Psoas muscle (tissue), 8 donors: Measurements from ENCODE around the gene SAT2. TPM values are rescaled to one million over a fixed set of nuclear protein-coding genes. Genes with fewer than 3 reads are reported as not detected.

Experiments
- ATAC-seq, 4 donors: fragments of 200-7000 bp; cut with Tn5 transposase; one replicate each; pipeline ENCODE4 v1.9.1; 2020; ENCODE audit warnings: moderate library complexity in 3 of 4, mild to moderate bottlenecking in 2 of 4
- DNase-seq, 2 donors: peaks; one replicate each; pipeline ENCODE4 v3.0.0-alpha.2; 2020
- H3K27ac ChIP-seq: fragments of 200-600 bp; one replicate; pipeline ENCODE4 v1.8.0; 2022
- H3K27me3 ChIP-seq, 3 donors: fragments of 200-600 bp in 1 of 3; one replicate each; pipeline versions ENCODE4 v1.6.1 to v1.8.0; 2013 to 2022; ENCODE audit warnings: low read length in 2 of 3, mild to moderate bottlenecking in 2 of 3, moderate library complexity in 1 of 3; ENCODE audit not compliant: insufficient read depth in 3 of 3
- H3K36me3 ChIP-seq, 2 donors: fragments of 200-600 bp in 1 of 2; one replicate each; pipeline versions ENCODE4 v1.6.1 to v1.8.0; 2013 to 2022; ENCODE audit warnings: low read depth in 1 of 2, mild to moderate bottlenecking in 1 of 2, moderate library complexity in 1 of 2; ENCODE audit not compliant: insufficient read depth in 1 of 2
- H3K4me1 ChIP-seq: fragments of 200-600 bp; one replicate; pipeline ENCODE4 v1.8.0; 2022
- H3K4me3 ChIP-seq: fragments of 200-600 bp; one replicate; pipeline ENCODE4 v1.8.0; 2022; ENCODE audit warnings: mild to moderate bottlenecking
- H3K9me3 ChIP-seq: fragments of 200-600 bp; one replicate; pipeline ENCODE4 v1.8.0; 2022
- WGBS, 3 donors: extraction: QIAGEN DNeasy Blood & Tissue Kit; methylation state at CpG; one replicate each; pipeline versions ENCODE4 v1.1.6 to v1.1.7; 2013; 5-methylcytosine and 5-hydroxymethylcytosine counted together
- intact Hi-C, 2 donors: fragments of 100-400 bp; cut with DNase I; formaldehyde crosslinking; loops; one replicate each; pipeline versions ENCODE4 v1.11.0 to v1.14.2; 2022
- polyA plus RNA-seq, 3 donors: library from polyadenylated mRNA; stranded (reverse); fragments of 200-250 nt; gene quantifications; one replicate each; pipeline ENCODE4 v1.2.3, GENCODE V29; 2013
- total RNA-seq, 4 donors: library from RNA; stranded (reverse); fragmentation: NEBNext Ultra II Directional in 2 of 4; extraction: Animal tissue kit (Norgen Biotek cat#: 25700) in 2 of 4; gene quantifications; one replicate each; pipeline versions ENCODE4 v1.2.1 to v1.2.4, GENCODE V29; 2021 to 2023
- TF ChIP-seq, protein P1 (sequence below): fragments of 200-600 bp; IDR thresholded peaks from one replicate; pipeline ENCODE4 v1.8.0; 2022; ENCODE audit warnings: antibody characterized with exemption
- donor health status: healthy with polysubstance abuse.
- donor health status: DM: no; HTN: no; CAD: no; lungs with moderate emphysema.
- donor health status: Bipolar disorder and iron deficiency.
- donor health status: healthy.
- donor health status: DM: yes; HTN: yes; CAD: no.
- donor health status: DM: no; HTN: no; CAD: no.
- donor health status: DM: no; HTN: no; CAD: no.
- donor health status: DM: yes; HTN: yes; CAD: no.

The SAT2 gene
- total and polyA plus RNA-seq, 7 donors: 60.7 to 112 (median 70.4) TPM

DNA sequence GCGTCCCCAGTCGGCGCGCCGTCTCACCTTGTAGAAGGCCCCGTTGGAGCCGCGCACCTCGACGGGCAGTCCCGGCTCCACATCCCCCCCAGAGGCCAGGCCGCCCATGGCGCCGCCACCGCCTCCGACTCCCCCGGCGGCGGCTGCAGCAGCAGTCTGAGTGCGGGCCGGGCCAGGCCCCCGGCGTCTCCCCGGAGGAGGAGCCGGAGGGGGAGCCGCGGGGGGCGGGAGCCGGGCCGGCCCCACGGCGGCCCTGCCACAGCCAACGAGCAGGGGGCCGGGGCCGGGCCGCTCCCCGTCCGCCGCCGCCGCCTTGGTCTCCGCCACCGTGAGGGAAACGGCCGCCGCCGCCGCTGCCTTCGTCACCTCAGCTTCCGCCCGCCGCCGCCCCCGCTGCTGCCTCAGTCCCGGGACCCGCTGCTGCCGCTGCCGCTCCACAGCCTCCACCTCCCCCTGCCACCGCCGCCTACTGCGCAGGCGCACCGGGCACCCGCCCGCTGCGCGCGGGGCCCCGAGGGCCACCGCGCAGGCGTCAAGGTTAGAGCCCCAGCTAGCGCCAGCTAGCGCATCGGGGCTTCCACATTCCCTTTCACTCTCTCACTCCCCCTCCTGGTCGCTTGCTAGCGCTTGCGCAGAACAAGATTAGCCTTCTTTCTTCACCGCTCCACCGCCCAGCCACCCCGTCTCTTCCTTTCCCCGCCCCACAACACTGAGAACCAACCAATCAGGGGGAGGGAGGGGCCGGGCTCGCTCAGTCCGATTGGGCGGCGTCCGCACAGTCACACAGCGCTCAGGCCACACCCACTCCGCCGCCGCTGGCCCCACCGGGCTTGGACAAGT, 13.0 kb downstream of the SAT2 start, which contains the start of gene FXR2:
FXR2 (minus strand) TSS at position 473 of the 840 bp plus-strand sequence; CDS start at position 108, 365 bp downstream.
- peak within 1 kb of the TSS; percentile 95 for H3K27ac ChIP-seq
- H3K4me1 ChIP-seq: peaks cover 33% of the 10 kb centered on the region
- DNase-seq: peak; percentile 100
- H3K9me3 ChIP-seq: no peaks in the 10 kb centered on the region
- H3K27me3 ChIP-seq: no peaks in the 10 kb centered on the region
- intact Hi-C loops: loop anchor here in 1 of 2 donors (1.0 kb wide), 1 partner anchor 35 kb away; the partner anchor contains the start of gene CD68
- TF ChIP-seq, protein P1, sequence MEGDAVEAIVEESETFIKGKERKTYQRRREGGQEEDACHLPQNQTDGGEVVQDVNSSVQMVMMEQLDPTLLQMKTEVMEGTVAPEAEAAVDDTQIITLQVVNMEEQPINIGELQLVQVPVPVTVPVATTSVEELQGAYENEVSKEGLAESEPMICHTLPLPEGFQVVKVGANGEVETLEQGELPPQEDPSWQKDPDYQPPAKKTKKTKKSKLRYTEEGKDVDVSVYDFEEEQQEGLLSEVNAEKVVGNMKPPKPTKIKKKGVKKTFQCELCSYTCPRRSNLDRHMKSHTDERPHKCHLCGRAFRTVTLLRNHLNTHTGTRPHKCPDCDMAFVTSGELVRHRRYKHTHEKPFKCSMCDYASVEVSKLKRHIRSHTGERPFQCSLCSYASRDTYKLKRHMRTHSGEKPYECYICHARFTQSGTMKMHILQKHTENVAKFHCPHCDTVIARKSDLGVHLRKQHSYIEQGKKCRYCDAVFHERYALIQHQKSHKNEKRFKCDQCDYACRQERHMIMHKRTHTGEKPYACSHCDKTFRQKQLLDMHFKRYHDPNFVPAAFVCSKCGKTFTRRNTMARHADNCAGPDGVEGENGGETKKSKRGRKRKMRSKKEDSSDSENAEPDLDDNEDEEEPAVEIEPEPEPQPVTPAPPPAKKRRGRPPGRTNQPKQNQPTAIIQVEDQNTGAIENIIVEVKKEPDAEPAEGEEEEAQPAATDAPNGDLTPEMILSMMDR: peak; percentile 45
- H3K4me3 ChIP-seq: peak within 1 kb of the TSS; percentile 94
- peak; percentile 94 to 97 (median 96) for ATAC-seq
- 0 to 1% (median 0%) methylated on average over 56 to 93 of the region's 93 CpGs for WGBS, 3 donors
- peaks cover 0 to 15% of the 10 kb centered on the region in 2 donors for H3K36me3 ChIP-seq

DNA sequence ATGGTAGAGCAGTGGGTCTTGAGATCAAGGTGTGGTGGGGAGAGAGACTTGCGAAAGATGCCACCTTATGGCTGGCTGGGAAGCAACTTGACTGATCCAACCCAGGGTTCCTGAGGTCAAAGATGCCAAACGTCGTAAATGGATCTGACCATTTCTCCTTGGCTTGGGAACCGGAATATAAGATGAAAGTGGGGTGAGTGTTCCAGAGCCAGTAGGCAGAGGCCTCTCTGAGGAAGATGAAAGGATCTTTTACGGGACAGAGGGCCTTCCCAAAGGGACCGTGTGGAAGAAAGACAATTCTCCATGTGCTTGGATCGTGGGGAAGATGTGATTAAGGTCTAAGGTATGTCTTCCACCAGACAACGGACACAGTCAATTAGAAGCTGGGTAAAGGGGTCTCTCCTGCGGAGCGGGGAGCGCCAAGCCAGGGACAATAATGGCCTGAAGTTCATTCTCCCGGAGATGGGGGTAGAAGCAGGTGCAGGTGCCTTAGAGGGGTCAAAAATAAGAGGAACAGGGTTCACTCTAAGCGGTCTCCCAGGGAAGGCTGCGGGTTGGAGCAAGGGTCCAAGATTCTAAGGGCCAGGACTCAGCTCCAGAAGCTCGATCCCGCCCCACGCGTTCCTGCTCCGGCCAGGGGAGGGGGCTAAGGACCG, 13.7 kb downstream of the SAT2 start:
- intact Hi-C loops: loop anchor here in 1 of 2 donors (1.0 kb wide), 1 partner anchor 35 kb away; the partner anchor contains the start of gene CD68
- TF ChIP-seq, protein P1: no peak
- H3K36me3 ChIP-seq: peaks cover 0 to 15% of the 10 kb centered on the region in 2 donors
- H3K9me3 ChIP-seq: no peaks in the 10 kb centered on the region
- DNase-seq (no peak), ATAC-seq (peak in 1 of 4 donors; percentile 5)
- peak overlapping the region; percentile 95 for H3K27ac ChIP-seq
- H3K4me3 ChIP-seq: peak overlapping the region; percentile 94
- H3K27me3 ChIP-seq: no peaks in the 10 kb centered on the region
- H3K4me1 ChIP-seq: peaks cover 36% of the 10 kb centered on the region
- 4 to 6% (median 5%) methylated on average over 20 of the region's 20 CpGs for WGBS, 3 donors

- H3K27ac ChIP-seq: peak overlapping the region; percentile 95
Measured at GRCh38 chr17:7612294-7612640, 15.4 kb downstream of the SAT2 start.

GRCh38 chr17:7611635-7612293, 15.9 kb downstream of the SAT2 start:
- DNase-seq (no peak), ATAC-seq (no peak)
- Histone ChIP-seq H3K27ac (peak overlapping the region; percentile 95), H3K36me3 (peaks cover 0 to 19% of the 10 kb centered on the region in 2 donors), H3K9me3 (no peaks in the 10 kb centered on the region), H3K4me3 (peak overlapping the region; percentile 94), H3K27me3 (no peaks in the 10 kb centered on the region), H3K4me1 (peaks cover 41% of the 10 kb centered on the region)
- 60 to 65% (median 60%) methylated on average over 3 of the region's 3 CpGs for WGBS, 3 donors
- intact Hi-C loops: no loop called here
- TF ChIP-seq, protein P1: no peak

More at GRCh38 chr17:7612294-7612640, 15.4 kb downstream of the SAT2 start:
- TF ChIP-seq, protein P1: no peak
- Histone ChIP-seq H3K9me3 (no peaks in the 10 kb centered on the region), H3K4me3 (peak overlapping the region; percentile 94), H3K27me3 (no peaks in the 10 kb centered on the region), H3K4me1 (peaks cover 36% of the 10 kb centered on the region), H3K36me3 (peaks cover 0 to 19% of the 10 kb centered on the region in 2 donors)
- intact Hi-C loops: no loop called here
- DNase-seq: no peak
- 94 to 100% (median 98%) methylated on average over 1 of the region's 1 CpG for WGBS, 3 donors
- ATAC-seq: no peak
